PC-9 (cell line): ENCODE measurements around the gene JUNB. TPM values are rescaled to one million over a fixed set of nuclear protein-coding genes. Genes with fewer than 3 reads are reported as not detected.
"Not testable (repeated sequence)": the region's sequence is repeated elsewhere in the genome, so short reads cannot be mapped to it uniquely, and the experiment has no call there.

ENCODE experiments used
- BruUV-seq: library from RNA; stranded (reverse); fragments of 400-500 nt; replicated peaks from 2 replicates; lab custom pipeline; 2021; lab: Mats Ljungman, UMichigan
- CTCF ChIA-PET: fragments of 300-600 bp; sonication (Branson Sonifier 250); formaldehyde crosslinking; loops from one replicate; lab custom pipeline; 2022; ENCODE audit warnings: antibody characterized with exemption; lab: Charles Lee
- POLR2A ChIA-PET: fragments of 300-600 bp; sonication (Branson Sonifier 250); formaldehyde crosslinking; loops from one replicate; lab custom pipeline; 2022; ENCODE audit warnings: antibody characterized with exemption; ENCODE audit not compliant: unreplicated experiment; lab: Charles Lee
- DNase-seq, 2 experiments: peaks; one replicate each; pipeline versions ENCODE4 v3.0.0 to v3.0.0-alpha.2; 2015 to 2022; ENCODE audit warnings: mixed read lengths in 1 of 2
- H2AFZ ChIP-seq: fragments of 200-600 bp; sonication (generic); 2 replicates; pipeline ENCODE4 v1.8.1; 2017; ENCODE audit warnings: antibody characterized with exemption
- H3F3A ChIP-seq: fragments of 200-600 bp; sonication (generic); 2 replicates; pipeline ENCODE4 v1.8.1; 2017; ENCODE audit warnings: antibody characterized with exemption, mild to moderate bottlenecking, low read depth; ENCODE audit not compliant: insufficient read depth
- H3K27ac ChIP-seq: fragments of 200-600 bp; sonication (generic); 2 replicates; pipeline ENCODE4 v1.6.1; 2016; ENCODE audit warnings: mixed run types
- H3K27me3 ChIP-seq: fragments of 200-600 bp; sonication (generic); 2 replicates; pipeline ENCODE4 v1.6.1; 2016; ENCODE audit warnings: low read depth, mixed run types; ENCODE audit not compliant: insufficient read depth
- H3K36me3 ChIP-seq: fragments of 200-600 bp; sonication (generic); 2 replicates; pipeline ENCODE4 v1.6.1; 2016; ENCODE audit warnings: low read depth, mixed run types
- H3K4me1 ChIP-seq: fragments of 200-600 bp; sonication (generic); replicated peaks from 2 replicates; pipeline ENCODE4 v1.6.1; 2016; ENCODE audit warnings: mixed run types; ENCODE audit not compliant: insufficient read depth
- H3K4me2 ChIP-seq: fragments of 200-600 bp; sonication (generic); 2 replicates; pipeline ENCODE4 v1.6.1; 2017; ENCODE audit warnings: mixed run types
- H3K4me3 ChIP-seq: fragments of 200-600 bp; sonication (generic); 2 replicates; pipeline ENCODE4 v1.6.1; 2016; ENCODE audit warnings: mixed run types
- H3K79me2 ChIP-seq: fragments of 200-600 bp; sonication (generic); 2 replicates; pipeline ENCODE4 v1.6.1; 2017; ENCODE audit warnings: low read depth, mixed run types
- H3K9me2 ChIP-seq: fragments of 200-600 bp; sonication (generic); 2 replicates; pipeline ENCODE4 v1.8.1; 2017; ENCODE audit warnings: mild to moderate bottlenecking; ENCODE audit not compliant: insufficient read depth
- H3K9me3 ChIP-seq: fragments of 200-600 bp; sonication (generic); 2 replicates; pipeline ENCODE4 v1.8.1; 2016; ENCODE audit warnings: low read depth; ENCODE audit not compliant: insufficient read depth
- H4K20me1 ChIP-seq: fragments of 200-600 bp; sonication (generic); 2 replicates; pipeline ENCODE4 v1.8.1; 2017; ENCODE audit not compliant: insufficient read depth
- CTCF ChIP-seq: fragments of 200-600 bp; sonication (generic); conservative IDR thresholded peaks from 2 replicates; pipeline ENCODE4 v1.6.1; 2017; ENCODE audit warnings: mixed run types, antibody characterized with exemption, mild to moderate bottlenecking, moderate library complexity
- EZH2 ChIP-seq: fragments of 200-600 bp; sonication (generic); IDR thresholded peaks from 2 replicates; pipeline ENCODE4 v1.8.0; 2017; ENCODE audit warnings: antibody characterized with exemption, low read depth
- intact Hi-C: fragments of 100-400 bp; cut with micrococcal nuclease; formaldehyde crosslinking; loops from one replicate; pipeline ENCODE4 v1.10.0; 2022; ENCODE audit not compliant: unreplicated experiment
- total RNA-seq: library from RNA; stranded (reverse); gene quantifications from 2 replicates; pipeline ENCODE4 v1.2.3, GENCODE V29; 2021

The JUNB gene
- total RNA-seq, 1 experiment from 2014 or later = 70.7 TPM

GRCh38 chr19:12806242-12807081 lies 15.2 kb downstream of the JUNB start, which contains the start of gene RNASEH2A:
RNASEH2A (plus strand) TSS chr19:12806584; CDS start chr19:12806674, 90 bp downstream.
- peak; percentile 81 to 85 for DNase-seq
- intact Hi-C loops = no loop called here
- CTCF ChIA-PET = interaction anchor here (0.6 kb wide), 3 partner anchors 24 to 68 kb away, joined by 3 to 4 read pairs (median 4); no protein-coding TSS in a partner anchor
- Histone ChIP-seq H3K4me1 (peaks cover 21% of the 10 kb centered on the region; the same call in 1 of the 2 replicates), H2AFZ (peak within 1 kb of the TSS; percentile 100), H3K4me3 (peak within 1 kb of the TSS; percentile 91), H3F3A (peaks cover 16% of the 10 kb centered on the region), H3K9me2 (no peaks in the 10 kb centered on the region), H3K9me3 (no peaks in the 10 kb centered on the region), H3K79me2 (peaks cover 10% of the 10 kb centered on the region; the same call in 1 of the 2 replicates), H3K4me2 (peak within 1 kb of the TSS; percentile 96), H4K20me1 (no peaks in the 10 kb centered on the region), H3K27ac (no peak within 1 kb of the TSS), H3K36me3 (peaks cover 4% of the 10 kb centered on the region; the same call in 1 of the 2 replicates), H3K27me3 (no peaks in the 10 kb centered on the region)
- no TSS peak for BruUV-seq
- TF ChIP-seq EZH2 (no peak), CTCF (no peak)
- POLR2A ChIA-PET = interaction anchor here (0.5 to 0.8 kb wide), 3 partner anchors 17 to 365 kb away, joined by 4 to 10 read pairs (median 5); no protein-coding TSS in a partner anchor

- H3K4me1 ChIP-seq = no peaks in the 10 kb centered on the region
- POLR2A ChIA-PET = no interaction called here
- H3K27me3 ChIP-seq = no peaks in the 10 kb centered on the region
- no peak overlapping the region for H3K27ac ChIP-seq
- BruUV-seq = no TSS peak
- DNase-seq = no peak
- H3K36me3 ChIP-seq = peaks cover under 1% of the 10 kb centered on the region; the same call in 1 of the 2 replicates
- no peak overlapping the region for H2AFZ ChIP-seq
- intact Hi-C loops = no loop called here
- peaks cover 4% of the 10 kb centered on the region; the same call in 1 of the 2 replicates for H3F3A ChIP-seq
- H3K9me2 ChIP-seq = no peaks in the 10 kb centered on the region
- TF ChIP-seq CTCF = no peak
- TF ChIP-seq EZH2 = no peak
- CTCF ChIA-PET = no interaction called here
- no peaks in the 10 kb centered on the region for H3K79me2 ChIP-seq
- H3K4me3 ChIP-seq = no peak overlapping the region
- H3K9me3 ChIP-seq = no peaks in the 10 kb centered on the region
- no peak overlapping the region for H3K4me2 ChIP-seq
- H4K20me1 ChIP-seq = no peaks in the 10 kb centered on the region
Measured at GRCh38 chr19:12815088-12815487, 23.8 kb downstream of the JUNB start.

- H3F3A ChIP-seq = peaks cover 22% of the 10 kb centered on the region
- H3K9me3 ChIP-seq, H3K4me1 ChIP-seq, H3K27ac ChIP-seq, H4K20me1 ChIP-seq, intact Hi-C loops, POLR2A ChIA-PET, DNase-seq, H3K36me3 ChIP-seq, H3K4me3 ChIP-seq, H2AFZ ChIP-seq, H3K27me3 ChIP-seq, BruUV-seq, H3K79me2 ChIP-seq, H3K9me2 ChIP-seq, CTCF ChIA-PET, H3K4me2 ChIP-seq: not testable (repeated sequence)
Measured at GRCh38 chr19:12817188-12817587, 25.9 kb downstream of the JUNB start.

- peaks cover 22% of the 10 kb centered on the region for H3F3A ChIP-seq
- H3K4me3 ChIP-seq, H3K4me2 ChIP-seq, H3K36me3 ChIP-seq, H3K27ac ChIP-seq, H3K9me2 ChIP-seq, H2AFZ ChIP-seq, intact Hi-C loops, H3K4me1 ChIP-seq, DNase-seq, H4K20me1 ChIP-seq, CTCF ChIA-PET, BruUV-seq, H3K9me3 ChIP-seq, H3K27me3 ChIP-seq, POLR2A ChIA-PET, H3K79me2 ChIP-seq: not testable (repeated sequence)
Measured at GRCh38 chr19:12817810-12818209, 26.5 kb downstream of the JUNB start.
